GM18498 (cell line): Measurements from ENCODE around the gene CAMLG.
"Not testable (repeated sequence)": the region's sequence is repeated elsewhere in the genome, so short reads cannot be mapped to it uniquely, and the experiment has no call there.

ENCODE experiments used
- ATAC-seq: cut with Tn5 transposase; IDR thresholded peaks from one replicate; pipeline ENCODE4 v1.9.1; 2021; ENCODE audit warnings: mild to moderate bottlenecking, moderate library complexity; ENCODE audit not compliant: unreplicated experiment

CAMLG gene

GRCh38 chr5:134738133-134738962, at the start of gene CAMLG:
Gene CAMLG (plus strand): TSS chr5:134738548. CDS start chr5:134738621, 73 bp downstream.
- ATAC-seq: peak; percentile 97

- ATAC-seq: not testable (repeated sequence)
Observed at GRCh38 chr5:134690144-134690543, 48.2 kb upstream of the CAMLG start.

- no peak for ATAC-seq
Observed at GRCh38 chr5:134692722-134693121, 45.6 kb upstream of the CAMLG start.

DNA sequence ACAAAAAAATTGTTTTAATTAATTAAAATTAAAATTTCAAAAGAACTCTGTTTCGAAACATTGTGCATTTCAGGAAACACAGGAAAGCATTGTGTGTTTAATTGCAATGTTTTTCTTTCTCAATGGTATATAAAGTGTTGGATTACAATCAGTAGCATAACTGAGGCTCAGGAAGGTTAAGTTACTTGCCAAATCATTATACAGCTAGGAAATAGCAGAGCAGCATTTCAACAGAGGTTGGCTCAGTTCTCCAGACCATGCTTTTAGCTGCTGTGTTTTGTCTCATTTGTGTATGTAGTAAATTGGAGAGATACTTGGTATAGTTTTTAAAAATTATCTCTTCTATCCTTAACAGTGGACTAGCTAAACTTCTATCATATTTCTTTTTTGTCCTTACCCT, 30.0 kb upstream of the CAMLG start:
- no peak for ATAC-seq

- ATAC-seq: no peak
Observed at GRCh38 chr5:134714120-134714519, 24.2 kb upstream of the CAMLG start.

DNA sequence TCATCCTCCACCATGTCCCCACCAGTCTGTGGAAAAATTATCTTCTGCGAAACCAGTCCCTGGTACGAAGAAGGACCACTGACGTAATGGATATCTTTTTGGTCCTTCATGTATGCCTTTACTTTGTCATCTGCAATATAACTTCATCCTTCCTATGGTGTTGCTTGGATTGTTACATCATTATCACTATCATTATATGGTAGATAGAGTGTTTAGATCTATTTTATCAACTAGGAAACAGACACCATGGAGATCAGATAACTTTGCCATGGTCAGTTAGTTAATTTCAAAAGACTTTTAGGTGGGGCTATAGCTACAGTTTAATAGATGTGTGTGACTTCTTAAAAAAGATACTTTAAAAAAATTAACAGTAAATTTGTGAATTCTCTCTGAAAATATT, 23.8 kb upstream of the CAMLG start:
- no peak for ATAC-seq

DNA sequence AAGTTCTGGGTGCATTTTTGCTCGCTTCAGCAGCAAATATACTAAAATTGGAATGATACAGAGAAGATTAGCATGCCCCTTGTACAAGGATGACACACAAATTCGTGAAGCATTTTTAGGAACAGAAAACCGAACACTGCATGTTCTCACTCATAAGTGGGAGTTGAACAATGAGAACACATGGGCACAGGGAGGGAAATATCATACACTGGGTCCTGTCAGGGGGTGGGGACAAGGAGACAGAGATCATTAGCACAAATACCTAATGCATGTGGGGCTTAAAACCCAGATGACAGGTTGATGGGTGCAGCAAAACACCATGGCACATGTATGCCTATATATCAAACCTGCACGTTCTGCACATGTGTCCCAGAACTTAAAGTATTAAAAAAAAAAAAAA, 22.9 kb upstream of the CAMLG start:
- not testable (repeated sequence) for ATAC-seq

GRCh38 chr5:134724872-134725271, 13.5 kb upstream of the CAMLG start:
- no peak for ATAC-seq

DNA sequence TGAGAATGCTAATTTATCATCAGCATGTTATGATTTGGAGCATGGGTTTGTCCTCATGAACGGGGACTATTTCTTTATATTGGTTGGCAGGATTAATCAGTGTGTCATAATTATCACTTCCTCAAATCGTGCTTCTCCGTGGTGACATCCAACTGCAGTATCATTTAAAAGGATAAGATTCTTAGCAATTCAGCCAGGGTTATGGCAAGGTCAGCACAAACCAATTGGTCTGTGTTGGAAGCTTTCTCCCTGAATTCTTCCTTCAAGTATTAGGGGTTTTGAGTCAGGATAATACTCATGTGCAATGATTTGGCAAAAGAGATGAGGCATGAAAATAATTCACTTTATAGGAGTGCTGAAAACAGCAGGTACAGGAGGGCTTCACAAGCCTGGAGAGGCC, 5.5 kb upstream of the CAMLG start:
- no peak for ATAC-seq

DNA sequence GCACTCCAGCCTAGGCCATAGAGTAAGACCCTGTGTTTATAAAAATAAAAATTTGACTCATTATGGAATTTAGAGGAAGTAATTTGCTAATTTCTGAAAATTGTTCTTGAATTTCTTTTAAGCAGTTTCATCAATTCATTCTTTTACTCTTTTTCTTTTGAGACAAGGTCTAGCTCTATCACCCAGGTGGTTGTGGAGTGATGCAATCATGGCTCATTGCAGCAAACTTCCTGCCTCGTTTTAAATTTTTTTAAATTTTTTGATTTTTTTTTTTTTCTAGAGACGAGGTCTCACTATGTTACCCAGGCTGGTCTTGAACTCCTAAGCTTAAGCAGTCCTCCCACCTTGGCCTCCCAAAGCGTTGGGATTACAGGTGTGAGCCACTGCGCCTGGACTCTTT, 3.1 kb upstream of the CAMLG start:
- no peak for ATAC-seq

DNA sequence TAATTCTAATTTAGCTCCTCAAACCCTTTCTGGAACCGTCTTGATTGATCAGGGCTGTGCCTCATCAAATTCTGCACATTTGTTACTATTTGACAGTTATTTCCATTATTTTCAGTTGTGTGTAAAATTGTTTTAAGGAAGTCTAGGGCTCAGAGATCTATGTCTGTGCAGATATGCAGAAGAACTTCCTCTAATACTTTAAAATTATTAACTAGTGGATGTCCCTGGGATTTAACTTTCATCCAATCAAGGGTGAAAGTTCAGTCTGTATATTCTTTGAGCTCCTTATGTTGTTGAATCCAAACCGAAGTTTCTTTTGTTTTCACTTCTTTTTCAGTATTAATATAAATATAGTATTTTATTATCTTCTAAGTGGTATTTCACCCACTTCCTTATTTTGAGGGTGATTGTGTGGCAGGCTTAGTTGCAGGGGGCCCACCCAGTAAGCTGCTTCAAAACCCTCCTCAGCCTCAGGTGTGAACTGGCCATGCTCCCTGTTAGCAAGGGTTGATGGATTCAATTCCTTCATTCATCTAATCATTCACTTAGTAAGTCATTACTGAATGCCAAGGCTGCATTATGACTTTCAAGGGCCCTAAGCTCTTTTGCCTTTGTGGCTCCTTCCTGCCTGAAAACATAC, 2.1 kb upstream of the CAMLG start:
- ATAC-seq: no peak

DNA sequence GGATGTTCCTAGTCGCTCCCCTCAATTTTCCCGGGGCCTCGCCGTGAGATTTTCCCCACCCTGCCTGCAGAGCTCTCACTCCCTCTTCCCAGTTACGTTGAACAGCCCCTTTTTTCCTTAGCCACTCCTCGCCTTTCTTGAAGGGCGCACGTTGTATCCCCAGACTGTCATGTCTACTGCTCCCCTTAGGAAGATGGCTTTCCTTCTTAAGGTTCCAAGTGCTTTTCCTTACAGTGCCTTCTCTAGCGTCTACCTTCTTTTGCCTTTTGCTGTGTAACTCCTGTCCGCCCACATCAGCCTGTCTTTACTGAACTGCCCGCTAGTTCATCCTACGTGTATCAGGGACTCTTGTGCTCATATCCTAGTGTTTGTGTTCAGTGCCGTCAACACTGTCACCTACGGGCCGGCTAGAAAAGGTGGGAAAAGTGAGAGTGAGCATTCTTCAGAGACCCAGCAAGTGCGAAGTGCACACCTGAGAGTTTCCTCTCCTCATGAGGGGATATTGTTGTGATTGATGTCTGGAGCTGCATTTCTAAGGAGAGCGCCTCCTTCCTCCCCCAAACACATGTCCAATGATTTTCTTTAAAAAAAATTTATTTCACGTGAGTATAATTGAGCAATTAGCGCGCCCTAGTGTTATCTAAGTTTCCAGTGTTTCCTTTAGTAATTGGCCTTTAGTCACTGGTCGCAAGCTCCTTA, 764 bp downstream of the CAMLG start:
- peak; percentile 16 for ATAC-seq

DNA sequence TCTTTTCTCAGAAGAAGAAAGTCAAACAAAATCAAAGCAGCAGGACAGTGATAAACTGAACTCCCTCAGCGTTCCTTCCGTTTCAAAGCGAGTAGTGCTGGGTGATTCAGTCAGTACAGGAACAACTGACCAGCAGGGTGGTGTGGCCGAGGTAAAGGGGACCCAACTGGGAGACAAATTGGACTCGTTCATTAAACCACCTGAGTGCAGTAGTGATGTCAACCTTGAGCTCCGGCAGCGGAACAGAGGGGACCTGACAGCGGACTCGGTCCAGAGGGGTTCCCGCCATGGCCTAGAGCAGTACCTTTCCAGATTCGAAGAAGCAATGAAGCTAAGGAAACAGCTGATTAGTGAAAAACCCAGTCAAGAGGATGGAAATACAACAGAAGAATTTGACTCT, 2.7 kb downstream of the CAMLG start:
- ATAC-seq: no peak

- ATAC-seq: no peak
Observed at GRCh38 chr5:134742134-134742533, 3.8 kb downstream of the CAMLG start.

DNA sequence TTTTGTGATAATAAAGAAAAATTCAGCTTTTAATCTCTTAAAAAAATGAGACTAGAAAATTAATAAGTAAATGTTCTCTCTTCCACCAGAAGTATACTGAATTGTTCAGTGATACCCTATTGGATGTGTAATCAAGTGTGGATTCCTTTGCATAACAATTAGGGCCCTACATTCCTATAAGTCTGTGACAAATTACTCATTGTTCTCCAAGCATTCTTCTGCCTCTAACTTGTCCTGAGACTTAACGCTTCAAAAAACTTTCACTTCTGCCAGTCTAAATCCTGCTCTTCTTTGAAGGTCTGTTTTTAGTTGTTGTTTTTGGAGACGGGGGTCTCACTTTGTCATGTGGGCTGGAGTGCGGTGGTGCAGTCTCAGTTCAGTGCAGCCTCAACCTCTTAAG, 11.1 kb downstream of the CAMLG start:
- ATAC-seq: no peak

- ATAC-seq: no peak
Observed at GRCh38 chr5:134758176-134758503, 19.8 kb downstream of the CAMLG start.

DNA sequence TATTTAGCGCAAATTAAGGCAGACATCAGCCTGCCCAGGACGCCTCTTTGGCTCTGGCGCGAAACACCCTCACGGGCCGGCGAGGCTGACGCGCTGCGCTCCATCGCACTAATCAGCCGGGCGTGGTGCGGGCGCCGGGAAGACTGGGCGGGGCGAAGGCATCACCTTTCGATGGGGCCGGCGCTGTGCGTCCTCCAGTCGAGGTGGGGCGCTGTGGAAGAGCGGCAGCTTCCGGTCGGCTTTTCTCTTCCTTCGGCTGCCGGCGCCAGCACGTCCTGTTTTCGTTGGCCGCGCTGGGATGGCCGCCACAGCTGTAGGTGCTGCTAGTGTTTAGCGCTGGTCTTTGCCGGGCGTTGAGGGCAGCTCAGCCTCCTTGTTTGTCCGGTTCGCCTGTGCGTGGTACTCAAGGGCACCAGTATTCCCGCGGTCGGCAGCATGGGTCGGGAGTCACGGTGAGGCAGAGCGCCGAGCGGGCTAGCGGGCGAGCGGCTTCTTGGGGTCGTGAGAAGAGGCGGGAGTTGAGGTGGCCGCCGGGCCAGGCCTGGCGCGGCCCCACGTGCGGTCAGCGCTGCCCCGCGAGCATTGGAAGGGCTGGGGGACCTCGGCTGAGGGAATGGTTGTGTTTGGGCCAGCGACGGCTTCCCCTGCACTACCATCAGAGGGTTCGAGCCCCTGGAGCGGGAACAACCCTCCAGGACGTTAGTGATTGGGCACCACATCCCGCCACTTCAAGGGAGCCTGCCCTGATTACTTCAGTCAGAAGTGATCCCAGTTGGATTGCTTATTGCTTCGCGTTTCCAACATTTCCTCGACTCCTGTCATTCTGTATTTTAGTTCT, 20.4 kb downstream of the CAMLG start, which contains the start of gene DDX46:
TSS of gene DDX46 (plus strand) at position 276 of the 838 bp plus-strand sequence. CDS start at position 436, 160 bp downstream.
- peak; percentile 98 for ATAC-seq

GRCh38 chr5:134767528-134768291, 29.4 kb downstream of the CAMLG start:
- not testable (repeated sequence) for ATAC-seq

- ATAC-seq: no peak
Observed at GRCh38 chr5:134769206-134769605, 30.9 kb downstream of the CAMLG start.

- ATAC-seq: no peak
Observed at GRCh38 chr5:134772461-134773125, 34.2 kb downstream of the CAMLG start.
